ENCODE measurements around the gene COL4A1.

COL4A1 gene

DNA sequence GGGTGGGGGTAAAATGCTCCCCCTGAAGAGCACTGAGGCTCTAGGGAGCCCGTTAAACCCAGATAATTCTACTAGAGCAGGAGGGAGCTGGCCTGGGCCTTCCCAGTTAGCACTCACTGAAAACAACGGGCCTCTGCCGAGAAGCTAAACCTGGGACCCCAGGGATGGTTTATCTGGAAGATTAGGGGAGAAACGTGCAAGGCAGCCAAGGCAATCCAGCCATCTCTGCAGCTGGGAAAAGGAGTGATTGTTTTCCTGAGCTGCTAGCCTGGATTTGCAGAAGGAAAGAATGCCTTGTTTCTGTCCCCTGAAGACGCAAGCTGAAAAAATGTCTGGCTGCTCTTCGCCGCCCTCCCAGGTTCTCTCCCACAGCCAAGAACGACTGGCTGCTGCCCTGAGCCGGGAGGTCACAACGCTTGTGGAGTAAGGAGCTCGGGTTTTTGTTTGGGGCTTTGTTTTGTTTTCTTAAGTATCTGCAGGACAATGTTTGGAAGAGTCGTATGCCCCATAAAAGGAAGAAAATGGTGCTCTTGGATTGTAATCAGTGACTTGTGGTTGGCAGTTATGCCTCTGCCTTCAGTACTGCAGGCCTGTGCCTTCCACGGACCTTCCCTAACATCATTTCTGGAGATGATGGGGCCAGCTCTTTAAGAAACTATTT is 31.6 kb upstream of the COL4A1 start:
- Mint-ChIP-seq H3K27me3 (peaks cover 53% of the 10 kb centered on the region), H3K4me3 (no peak overlapping the region), H3K36me3 (ENCODE audit: insufficient read depth) (no peaks in the 10 kb centered on the region), H3K27ac (ENCODE audit: low read depth) (no peak overlapping the region), H3K9me3 (peaks cover under 1% of the 10 kb centered on the region), H3K4me1 (peaks cover 17% of the 10 kb centered on the region)
- DNase-seq (ENCODE audit: low spot score in 2 of 2) = no peak
- no peak for ATAC-seq (replicated peaks; ENCODE audit: extremely low read depth, poor library complexity, severe bottlenecking)

DNA sequence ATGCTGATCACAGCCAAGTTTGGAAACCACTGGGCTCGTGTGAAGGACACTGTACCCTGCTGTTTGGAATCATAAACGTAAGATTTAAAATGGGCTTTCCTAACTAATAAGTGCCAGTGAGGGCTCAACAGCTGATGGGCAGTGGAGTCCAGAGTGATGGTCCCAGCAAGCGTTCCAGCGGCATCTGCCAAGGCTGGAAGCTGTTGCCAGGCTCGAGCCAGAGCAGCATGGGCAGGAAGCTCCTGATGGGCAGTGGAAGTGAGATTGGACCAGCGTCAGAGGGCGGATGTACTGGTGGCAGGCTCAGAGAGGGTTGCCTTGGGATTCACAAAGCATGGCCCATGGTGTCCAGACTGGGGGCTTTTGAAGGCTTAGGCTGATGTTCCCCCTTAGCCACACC is 30.3 kb upstream of the COL4A1 start:
- DNase-seq (ENCODE audit: low spot score in 2 of 2) (no peak), ATAC-seq (replicated peaks; ENCODE audit: extremely low read depth, poor library complexity, severe bottlenecking) (no peak)
- peaks cover 5% of the 10 kb centered on the region for H3K9me3 Mint-ChIP-seq
- peaks cover 60% of the 10 kb centered on the region for H3K27me3 Mint-ChIP-seq
- H3K36me3 Mint-ChIP-seq (ENCODE audit: insufficient read depth) = no peaks in the 10 kb centered on the region
- H3K4me3 Mint-ChIP-seq = no peak overlapping the region
- peaks cover 17% of the 10 kb centered on the region for H3K4me1 Mint-ChIP-seq
- H3K27ac Mint-ChIP-seq (ENCODE audit: low read depth) = no peak overlapping the region

DNA sequence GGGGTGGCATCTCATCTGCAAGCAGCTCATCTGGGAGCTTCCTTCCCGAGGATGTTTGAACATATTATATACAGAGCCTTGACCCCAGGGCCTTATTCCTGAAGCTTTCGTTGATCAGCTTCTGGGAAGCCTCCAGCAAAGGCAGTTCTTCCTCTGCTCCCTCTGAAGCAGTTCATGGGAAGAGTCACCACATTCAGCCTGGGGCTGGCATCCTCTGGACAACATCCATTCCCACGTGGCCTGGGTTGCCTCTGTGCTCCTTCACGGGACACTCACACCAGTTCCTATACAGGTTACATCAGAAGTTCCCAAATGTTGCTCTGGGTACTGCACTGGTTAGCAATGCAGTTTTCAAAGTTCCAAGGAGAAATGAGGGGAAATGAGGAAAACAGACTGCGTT is 29.7 kb upstream of the COL4A1 start:
- Mint-ChIP-seq H3K4me3 (no peak overlapping the region), H3K9me3 (peaks cover 5% of the 10 kb centered on the region), H3K27me3 (peaks cover 60% of the 10 kb centered on the region), H3K27ac (ENCODE audit: low read depth) (no peak overlapping the region), H3K4me1 (peaks cover 17% of the 10 kb centered on the region), H3K36me3 (ENCODE audit: insufficient read depth) (no peaks in the 10 kb centered on the region)
- no peak for ATAC-seq (replicated peaks; ENCODE audit: extremely low read depth, poor library complexity, severe bottlenecking)
- DNase-seq (ENCODE audit: low spot score in 2 of 2) = no peak

DNA sequence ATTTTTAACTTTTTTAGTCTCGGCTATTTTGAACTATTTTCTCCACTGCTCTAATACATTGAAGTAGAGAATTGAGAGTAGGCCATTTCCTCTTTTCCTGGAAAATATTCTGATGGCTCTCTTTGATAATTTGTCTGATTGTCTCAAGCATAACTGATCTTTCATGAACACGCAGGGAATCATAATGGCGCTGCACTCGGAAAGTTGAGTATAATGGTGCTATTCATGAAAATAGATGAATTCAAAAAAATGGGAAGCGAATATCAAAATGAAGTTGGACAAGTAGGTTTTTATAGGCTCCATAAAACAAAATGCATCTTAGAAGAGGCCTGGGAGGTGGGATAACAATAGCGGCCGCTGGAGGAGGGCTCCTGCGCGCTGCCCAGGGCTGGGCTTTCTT is 29.2 kb upstream of the COL4A1 start:
- peaks cover 59% of the 10 kb centered on the region for H3K27me3 Mint-ChIP-seq
- H3K4me3 Mint-ChIP-seq = no peak overlapping the region
- H3K36me3 Mint-ChIP-seq (ENCODE audit: insufficient read depth) = no peaks in the 10 kb centered on the region
- peaks cover 12% of the 10 kb centered on the region for H3K4me1 Mint-ChIP-seq
- peaks cover 5% of the 10 kb centered on the region for H3K9me3 Mint-ChIP-seq
- DNase-seq (ENCODE audit: low spot score in 2 of 2) = no peak
- ATAC-seq (replicated peaks; ENCODE audit: extremely low read depth, poor library complexity, severe bottlenecking) = no peak
- no peak overlapping the region for H3K27ac Mint-ChIP-seq (ENCODE audit: low read depth)

DNA sequence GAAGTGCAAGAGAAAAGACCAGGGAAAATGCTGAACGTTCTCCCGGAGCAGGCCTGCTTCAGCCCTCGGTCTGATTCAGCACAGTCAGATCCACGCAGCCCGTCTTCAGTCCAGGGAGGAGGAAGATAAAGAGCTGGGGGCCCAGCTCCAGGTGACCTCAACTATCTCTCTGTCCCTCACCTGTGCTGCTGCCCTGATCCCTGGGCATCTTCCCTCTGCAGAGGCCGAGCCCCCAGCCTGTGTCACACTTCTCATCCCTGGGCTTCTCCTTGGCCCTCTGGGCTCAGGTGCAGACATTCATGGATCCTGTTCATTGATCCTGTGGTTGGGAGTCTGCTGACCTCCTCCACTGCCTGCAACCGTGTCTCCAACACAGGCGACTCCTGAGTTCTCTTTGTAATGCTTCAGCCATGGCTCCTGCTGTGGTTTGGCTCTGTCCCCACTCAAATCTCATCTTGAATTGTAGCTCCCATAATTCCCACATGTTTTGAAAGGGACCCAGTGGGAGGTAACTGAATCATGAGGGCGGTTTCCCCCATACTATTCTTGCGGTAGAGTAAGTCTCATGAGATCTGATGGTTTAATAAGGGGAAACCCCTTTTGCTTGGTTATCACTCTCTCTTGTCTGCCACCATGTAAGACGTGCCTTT is 28.0 kb upstream of the COL4A1 start:
- H3K27me3 Mint-ChIP-seq = peaks cover 47% of the 10 kb centered on the region

DNA sequence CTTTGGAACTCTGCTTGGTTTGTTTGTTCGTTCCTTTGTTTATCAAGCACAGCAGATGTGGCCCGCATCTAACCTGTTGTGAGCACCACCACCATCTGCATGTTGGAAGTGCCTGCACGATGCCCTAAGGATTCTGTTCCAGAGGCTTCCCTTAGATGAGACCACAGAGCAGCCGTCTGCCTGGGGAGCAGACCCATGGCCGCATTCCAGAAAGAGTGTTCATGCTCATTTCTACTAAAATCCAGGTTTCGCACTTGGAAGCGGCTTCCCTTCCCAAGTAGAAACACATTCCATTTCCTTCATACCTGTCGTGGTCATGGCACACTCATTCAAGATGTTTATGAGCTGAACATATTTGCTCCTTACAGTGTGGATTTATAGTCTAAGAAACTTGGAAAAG is 27.3 kb upstream of the COL4A1 start:
- DNase-seq (ENCODE audit: low spot score in 2 of 2) = no peak
- H3K4me1 Mint-ChIP-seq = no peaks in the 10 kb centered on the region
- peaks cover 5% of the 10 kb centered on the region for H3K9me3 Mint-ChIP-seq
- H3K27ac Mint-ChIP-seq (ENCODE audit: low read depth) = no peak overlapping the region
- peaks cover 40% of the 10 kb centered on the region for H3K27me3 Mint-ChIP-seq
- no peaks in the 10 kb centered on the region for H3K36me3 Mint-ChIP-seq (ENCODE audit: insufficient read depth)
- ATAC-seq (replicated peaks; ENCODE audit: extremely low read depth, poor library complexity, severe bottlenecking) = no peak
- no peak overlapping the region for H3K4me3 Mint-ChIP-seq

More for the DNA sequence above, 28.0 kb upstream of the COL4A1 start:
- H3K36me3 Mint-ChIP-seq (ENCODE audit: insufficient read depth) = no peaks in the 10 kb centered on the region
- peaks cover 5% of the 10 kb centered on the region for H3K9me3 Mint-ChIP-seq
- no peak overlapping the region for H3K27ac Mint-ChIP-seq (ENCODE audit: low read depth)
- H3K4me1 Mint-ChIP-seq = peaks cover under 1% of the 10 kb centered on the region
- ATAC-seq (replicated peaks; ENCODE audit: extremely low read depth, poor library complexity, severe bottlenecking) (no peak), DNase-seq (ENCODE audit: low spot score in 2 of 2) (no peak)
- H3K4me3 Mint-ChIP-seq = no peak overlapping the region

DNA sequence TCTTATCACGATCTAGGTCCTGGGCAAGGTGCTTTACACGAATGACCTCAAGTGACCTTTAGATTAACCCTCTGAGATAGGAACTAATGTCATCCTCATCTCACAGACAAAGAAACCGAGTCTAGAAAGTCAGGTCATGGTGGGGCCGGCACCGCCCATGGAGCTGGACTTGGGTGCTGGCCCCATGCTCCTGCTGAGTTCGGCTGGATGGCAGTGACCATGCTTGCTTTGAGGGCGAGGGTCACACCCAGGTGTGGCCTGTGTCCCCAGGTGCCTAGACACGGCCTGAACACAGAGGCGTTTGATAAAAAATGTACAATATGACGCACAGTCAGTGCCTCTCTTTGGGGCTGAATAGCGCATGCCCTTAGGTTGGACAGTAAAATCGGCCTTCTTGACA is 26.9 kb upstream of the COL4A1 start:
- DNase-seq (ENCODE audit: low spot score in 2 of 2) = no peak
- Mint-ChIP-seq H3K4me3 (no peak overlapping the region), H3K27ac (ENCODE audit: low read depth) (no peak overlapping the region), H3K4me1 (no peaks in the 10 kb centered on the region), H3K9me3 (peaks cover 5% of the 10 kb centered on the region), H3K27me3 (peaks cover 36% of the 10 kb centered on the region), H3K36me3 (ENCODE audit: insufficient read depth) (no peaks in the 10 kb centered on the region)
- ATAC-seq (replicated peaks; ENCODE audit: extremely low read depth, poor library complexity, severe bottlenecking) = no peak

DNA sequence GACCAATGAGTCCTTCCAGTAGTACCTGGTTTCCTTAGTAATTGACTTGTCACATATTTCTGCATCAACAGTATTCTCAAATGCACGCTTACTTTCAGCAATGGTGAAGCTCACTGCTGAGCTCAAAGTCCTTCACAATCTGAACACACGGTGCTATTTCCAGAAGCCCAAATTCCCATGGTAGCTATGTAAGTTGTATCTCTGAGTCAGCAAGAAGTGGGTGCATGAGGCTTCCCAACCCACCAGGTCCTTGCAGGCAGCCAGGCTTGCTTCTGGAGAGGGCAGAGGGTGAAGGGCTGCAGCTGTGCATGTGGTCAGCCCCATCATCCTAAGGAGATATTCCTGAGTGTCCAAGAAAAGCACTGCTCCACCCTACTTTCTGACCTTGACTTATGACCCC is 25.8 kb upstream of the COL4A1 start:
- Mint-ChIP-seq H3K4me1 (no peaks in the 10 kb centered on the region), H3K27me3 (peaks cover 32% of the 10 kb centered on the region), H3K36me3 (ENCODE audit: insufficient read depth) (no peaks in the 10 kb centered on the region), H3K4me3 (no peak overlapping the region), H3K27ac (ENCODE audit: low read depth) (no peak overlapping the region), H3K9me3 (peaks cover 5% of the 10 kb centered on the region)
- no peak for ATAC-seq (replicated peaks; ENCODE audit: extremely low read depth, poor library complexity, severe bottlenecking)
- no peak for DNase-seq (ENCODE audit: low spot score in 2 of 2)

DNA sequence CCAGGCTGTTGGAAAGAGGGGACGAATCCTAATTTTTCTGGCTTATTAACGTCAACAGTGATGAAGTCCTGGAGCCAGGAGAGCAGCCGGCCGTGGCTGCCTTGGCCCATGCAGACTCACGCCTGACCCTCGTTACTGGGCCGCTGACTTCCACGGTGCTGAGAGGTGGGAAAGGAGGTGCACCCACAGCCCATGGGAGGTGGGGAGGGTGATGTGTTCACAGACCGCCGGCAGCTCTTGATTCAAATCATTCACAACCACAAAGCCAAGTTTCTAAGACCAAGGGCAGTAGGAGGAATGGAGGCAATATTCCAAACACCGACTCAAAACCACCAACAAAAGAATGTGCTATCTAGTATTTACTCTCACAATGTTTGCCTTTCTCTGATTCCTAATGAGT is 24.4 kb upstream of the COL4A1 start:
- Mint-ChIP-seq H3K36me3 (ENCODE audit: insufficient read depth) (no peaks in the 10 kb centered on the region), H3K9me3 (peaks cover 5% of the 10 kb centered on the region), H3K27me3 (peaks cover 46% of the 10 kb centered on the region), H3K27ac (ENCODE audit: low read depth) (no peak overlapping the region), H3K4me3 (no peak overlapping the region), H3K4me1 (no peaks in the 10 kb centered on the region)
- no peak for ATAC-seq (replicated peaks; ENCODE audit: extremely low read depth, poor library complexity, severe bottlenecking)
- DNase-seq (ENCODE audit: low spot score in 2 of 2) = no peak

DNA sequence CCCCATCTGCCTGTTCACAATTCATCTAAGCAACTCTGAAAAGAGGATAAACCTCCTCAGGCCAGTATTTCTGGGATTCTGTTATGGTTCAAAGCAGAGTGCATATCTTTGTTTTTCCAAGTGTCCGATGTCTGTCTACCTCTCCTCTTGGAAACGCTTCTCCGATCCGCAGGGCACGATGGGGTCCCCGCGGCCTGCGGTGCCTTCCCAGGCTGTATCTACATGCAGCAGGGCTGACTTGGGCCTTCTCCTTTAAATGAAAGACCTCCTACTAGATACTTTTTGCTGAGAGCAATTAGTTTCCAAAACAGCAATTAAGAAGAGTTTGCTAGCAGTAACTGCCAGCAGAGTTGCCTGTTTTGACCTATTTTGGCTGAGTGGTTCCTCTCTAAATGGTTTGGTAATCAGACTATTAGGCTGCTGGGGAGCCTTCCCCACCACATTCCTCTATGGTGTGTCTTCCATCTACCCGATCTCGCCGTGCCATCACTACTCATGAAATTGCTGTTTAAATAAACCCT is 23.6 kb upstream of the COL4A1 start:
- H3K4me1 Mint-ChIP-seq = no peaks in the 10 kb centered on the region
- H3K36me3 Mint-ChIP-seq (ENCODE audit: insufficient read depth) = no peaks in the 10 kb centered on the region
- H3K4me3 Mint-ChIP-seq = no peak overlapping the region
- H3K27me3 Mint-ChIP-seq = peaks cover 43% of the 10 kb centered on the region
- H3K27ac Mint-ChIP-seq (ENCODE audit: low read depth) = no peak overlapping the region
- DNase-seq (ENCODE audit: low spot score in 2 of 2) (no peak), ATAC-seq (replicated peaks; ENCODE audit: extremely low read depth, poor library complexity, severe bottlenecking) (no peak)
- peaks cover 5% of the 10 kb centered on the region for H3K9me3 Mint-ChIP-seq

DNA sequence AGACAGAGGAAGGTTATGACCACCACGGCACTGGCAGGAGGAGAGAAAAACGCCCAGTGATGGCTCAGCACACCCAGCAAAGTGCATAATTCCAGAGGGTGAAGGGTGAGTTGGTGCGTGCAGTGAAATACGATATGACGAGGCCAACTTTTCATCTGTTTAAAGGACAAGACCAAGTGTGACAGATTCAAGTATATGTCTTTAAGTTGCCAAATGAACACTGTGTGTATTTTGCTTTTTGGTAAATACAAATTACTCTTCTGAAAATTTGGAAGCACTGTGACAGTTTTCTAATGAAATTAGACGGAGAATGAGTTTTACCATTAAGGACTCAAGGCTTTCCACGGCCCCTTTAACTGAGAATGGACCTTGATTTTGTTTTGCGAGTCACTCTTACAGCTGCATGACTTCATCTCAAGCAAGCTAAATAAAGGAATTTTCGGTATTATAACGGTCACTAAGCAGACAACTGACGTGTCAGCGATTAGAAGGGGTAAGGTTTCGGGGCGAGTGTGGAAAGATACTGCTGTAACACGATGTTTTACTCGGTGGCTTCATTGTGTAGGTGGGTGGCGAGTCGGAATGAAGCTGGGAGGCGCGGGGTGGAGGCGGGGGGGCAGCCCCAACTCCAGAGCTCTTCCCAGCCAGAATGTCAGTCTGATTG is 23.0 kb upstream of the COL4A1 start:
- no peaks in the 10 kb centered on the region for H3K4me1 Mint-ChIP-seq
- DNase-seq (ENCODE audit: low spot score in 2 of 2) (no peak), ATAC-seq (replicated peaks; ENCODE audit: extremely low read depth, poor library complexity, severe bottlenecking) (no peak)
- peaks cover 41% of the 10 kb centered on the region for H3K27me3 Mint-ChIP-seq
- H3K27ac Mint-ChIP-seq (ENCODE audit: low read depth) = no peak overlapping the region
- peaks cover 5% of the 10 kb centered on the region for H3K9me3 Mint-ChIP-seq
- no peaks in the 10 kb centered on the region for H3K36me3 Mint-ChIP-seq (ENCODE audit: insufficient read depth)
- no peak overlapping the region for H3K4me3 Mint-ChIP-seq

DNA sequence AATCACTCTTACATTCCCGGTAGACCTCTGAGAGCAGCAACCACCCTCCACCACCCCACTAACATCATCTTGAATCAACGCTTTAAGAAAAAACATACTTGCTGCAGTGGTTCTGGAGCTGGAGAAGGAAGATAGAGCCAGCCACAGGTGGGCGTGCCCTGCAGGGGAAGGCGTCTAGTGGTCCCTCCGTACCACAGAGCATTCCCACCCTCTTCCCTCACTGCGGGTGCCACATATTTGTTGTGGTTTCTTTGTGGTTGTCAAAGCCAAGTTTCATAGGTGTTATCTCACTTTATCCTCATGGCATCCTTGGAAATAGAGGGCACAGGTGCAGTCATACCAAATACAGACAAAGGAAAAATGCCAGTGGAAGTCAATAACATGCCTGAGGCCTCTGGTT is 22.3 kb upstream of the COL4A1 start:
- no peaks in the 10 kb centered on the region for H3K36me3 Mint-ChIP-seq (ENCODE audit: insufficient read depth)
- no peak for DNase-seq (ENCODE audit: low spot score in 2 of 2)
- peaks cover 5% of the 10 kb centered on the region for H3K9me3 Mint-ChIP-seq
- no peak for ATAC-seq (replicated peaks; ENCODE audit: extremely low read depth, poor library complexity, severe bottlenecking)
- peaks cover 41% of the 10 kb centered on the region for H3K27me3 Mint-ChIP-seq
- no peak overlapping the region for H3K4me3 Mint-ChIP-seq
- no peaks in the 10 kb centered on the region for H3K4me1 Mint-ChIP-seq
- no peak overlapping the region for H3K27ac Mint-ChIP-seq (ENCODE audit: low read depth)

DNA sequence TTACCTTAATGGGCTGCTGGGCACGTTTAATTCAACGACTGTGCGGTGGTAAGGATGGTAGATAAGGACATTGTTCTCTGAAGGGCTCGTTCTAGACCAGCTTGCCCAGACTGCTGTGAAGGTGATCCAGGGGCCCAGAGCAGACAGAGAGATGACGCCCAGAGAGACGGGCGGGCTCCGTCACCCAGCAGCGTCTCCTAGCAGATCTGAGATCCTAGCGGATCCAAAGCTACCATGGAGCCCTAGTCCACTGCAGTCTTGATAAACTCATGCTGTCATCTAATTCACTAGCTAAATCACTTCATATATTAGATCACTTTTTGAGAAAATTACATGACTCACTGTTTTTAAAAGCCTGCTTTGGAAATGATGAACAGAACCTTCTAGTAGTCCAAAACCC is 21.6 kb upstream of the COL4A1 start:
- H3K36me3 Mint-ChIP-seq (ENCODE audit: insufficient read depth) = no peaks in the 10 kb centered on the region
- peaks cover 5% of the 10 kb centered on the region for H3K9me3 Mint-ChIP-seq
- H3K4me1 Mint-ChIP-seq = no peaks in the 10 kb centered on the region
- DNase-seq (ENCODE audit: low spot score in 2 of 2) (no peak), ATAC-seq (replicated peaks; ENCODE audit: extremely low read depth, poor library complexity, severe bottlenecking) (no peak)
- H3K4me3 Mint-ChIP-seq = no peak overlapping the region
- no peak overlapping the region for H3K27ac Mint-ChIP-seq (ENCODE audit: low read depth)
- peaks cover 39% of the 10 kb centered on the region for H3K27me3 Mint-ChIP-seq
